B cell (primary cell): Measurements from ENCODE around the gene FTSJ3. TPM values are rescaled to one million over a fixed set of nuclear protein-coding genes. Genes with fewer than 3 reads are reported as not detected.

Experiments used
- ATAC-seq: fragments of 200-7000 bp; cut with Tn5 transposase; one replicate; pipeline ENCODE4 v1.10.0; 2021; ENCODE audit warnings: low read depth, mild to moderate bottlenecking, moderate number of reproducible peaks, moderate library complexity
- CTCF ChIA-PET: fragments of 350-600 bp; sonication (Branson Sonifier 250); formaldehyde crosslinking; loops from one replicate; lab custom pipeline; 2021; ENCODE audit warnings: antibody characterized with exemption, inconsistent platforms; lab: Charles Lee
- POLR2A ChIA-PET: fragments of 350-600 bp; sonication (Branson Sonifier 250); formaldehyde crosslinking; loops from one replicate; lab custom pipeline; 2021; ENCODE audit warnings: antibody characterized with exemption; lab: Charles Lee
- DNase-seq: peaks from one replicate; pipeline ENCODE4 v3.0.0; 2013
- H2AFZ ChIP-seq: 2 replicates; pipeline ENCODE4 v1.6.1; 2012; ENCODE audit warnings: mild to moderate bottlenecking, low read depth, low read length; ENCODE audit not compliant: insufficient read depth, poor library complexity, severe bottlenecking
- H3K27ac ChIP-seq, 2 donors: 1 replicate in 1 of 2; 2 replicates in 1 of 2; pipeline ENCODE4 v1.5.1; 2012 to 2013; ENCODE audit warnings: low read length in 2 of 2, mild to moderate bottlenecking in 2 of 2, moderate library complexity in 1 of 2
- H3K27me3 ChIP-seq, 4 experiments: fragments of 200-600 bp in 1 of 4; sonication (generic) in 1 of 4; replicated peaks in 1 of 4; 1 replicate in 2 of 4; 2 replicates in 2 of 4; pipeline versions ENCODE4 v1.6.1 to v1.7.0; 2013 to 2016; ENCODE audit warnings: low read length in 3 of 4, mild to moderate bottlenecking in 2 of 4, mixed read lengths in 1 of 4, moderate library complexity in 1 of 4; ENCODE audit not compliant: insufficient read depth in 4 of 4, control insufficient read depth in 3 of 4; ENCODE audit errors: control extremely low read depth in 1 of 4
- H3K36me3 ChIP-seq, 2 experiments: replicated peaks in 1 of 2; 1 replicate in 1 of 2; 2 replicates in 1 of 2; pipeline versions ENCODE4 v1.6.1 to v1.7.1; 2013; ENCODE audit warnings: low read length in 1 of 2; ENCODE audit not compliant: insufficient read depth in 2 of 2, control insufficient read depth in 1 of 2; ENCODE audit errors: control extremely low read depth in 1 of 2, extremely low read depth in 1 of 2
- H3K4me1 ChIP-seq, 2 donors: fragments of 200-600 bp in 1 of 2; sonication (generic) in 1 of 2; 1 replicate in 1 of 2; 2 replicates in 1 of 2; pipeline versions ENCODE4 v1.5.1 to v1.6.1; 2013 to 2017; ENCODE audit warnings: low read length in 2 of 2; ENCODE audit not compliant: control insufficient read depth in 2 of 2, insufficient read depth in 2 of 2
- H3K4me2 ChIP-seq: replicated peaks from 2 replicates; pipeline ENCODE3; 2012; ENCODE audit warnings: mild to moderate bottlenecking, low read depth, low read length; ENCODE audit not compliant: poor library complexity, severe bottlenecking
- H3K4me3 ChIP-seq, 5 experiments: fragments of 200-600 bp in 1 of 5; sonication (generic) in 1 of 5; 1 replicate in 3 of 5; 2 replicates in 2 of 5; pipeline versions ENCODE4 v1.5.1 to v1.7.0; 2011 to 2016; ENCODE audit warnings: low read length in 4 of 5, mild to moderate bottlenecking in 4 of 5, low read depth in 2 of 5, control low read depth in 1 of 5, moderate library complexity in 1 of 5; ENCODE audit not compliant: insufficient read depth in 1 of 5; ENCODE audit errors: control extremely low read depth in 1 of 5, extremely low read depth in 1 of 5
- H3K79me2 ChIP-seq: fragments of 200-600 bp; sonication (generic); one replicate; pipeline ENCODE4 v1.6.0; 2016; ENCODE audit warnings: low read length; ENCODE audit not compliant: control insufficient read depth, insufficient read depth
- H3K9ac ChIP-seq: fragments of 200-600 bp; sonication (generic); 2 replicates; pipeline ENCODE4 v1.6.1; 2017; ENCODE audit warnings: mild to moderate bottlenecking, low read length, moderate library complexity
- H3K9me3 ChIP-seq, 3 donors: one replicate each; pipeline versions ENCODE4 v1.6.1 to v1.7.1; 2013; ENCODE audit warnings: low read length in 2 of 3; ENCODE audit not compliant: control insufficient read depth in 2 of 3, insufficient read depth in 1 of 3; ENCODE audit errors: control extremely low read depth in 1 of 3
- H4K20me1 ChIP-seq: 2 replicates; pipeline ENCODE4 v1.6.0; 2012; ENCODE audit warnings: mild to moderate bottlenecking, low read length; ENCODE audit not compliant: insufficient read depth, control insufficient read depth, poor library complexity, severe bottlenecking
- H3K27ac Mint-ChIP-seq: one replicate; pipeline ENCODE4 v1.8.0; 2021; ENCODE audit warnings: mixed read lengths
- H3K27me3 Mint-ChIP-seq: one replicate; pipeline ENCODE4 v1.8.0; 2021; ENCODE audit warnings: mixed read lengths
- H3K4me1 Mint-ChIP-seq: one replicate; pipeline ENCODE4 v1.8.0; 2021; ENCODE audit warnings: mixed read lengths
- H3K4me3 Mint-ChIP-seq: one replicate; pipeline ENCODE4 v1.8.0; 2021; ENCODE audit warnings: mixed read lengths
- H3K9me3 Mint-ChIP-seq: one replicate; pipeline ENCODE4 v1.8.0; 2022; ENCODE audit warnings: mixed read lengths; ENCODE audit not compliant: insufficient read depth
- EZH2 ChIP-seq: IDR thresholded peaks from 2 replicates; pipeline ENCODE4 v1.6.1; 2012; ENCODE audit warnings: borderline replicate concordance, low read depth, mild to moderate bottlenecking, moderate library complexity, low read length; ENCODE audit not compliant: insufficient read depth, poor library complexity, severe bottlenecking
- WGBS: methylation state at CpG from one replicate; pipeline ENCODE4 v1.1.5; 2013; ENCODE audit warnings: missing lambda C conversion rate; ENCODE audit not compliant: insufficient coverage; 5-methylcytosine and 5-hydroxymethylcytosine counted together
- intact Hi-C: fragments of 100-400 bp; cut with micrococcal nuclease; formaldehyde crosslinking; loops from one replicate; pipeline ENCODE4 v1.10.0; 2022
- polyA plus RNA-seq: library from polyadenylated mRNA; depleted of rRNA; stranded (reverse); fragments of >200 nt; gene quantifications from 2 replicates; pipeline ENCODE4 v1.2.3, GENCODE V29; 2012
- total RNA-seq, 2 donors: library from RNA; stranded (reverse); fragments of 120-200 nt in 1 of 2; gene quantifications; 1 replicate in 1 of 2; 2 replicates in 1 of 2; pipeline versions ENCODE4 v1.2.3 to v1.2.4, GENCODE V29; 2013 to 2022
- TF ChIP-seq, protein P1 (sequence below): fragments of 200-600 bp; IDR thresholded peaks from one replicate; pipeline ENCODE4 v1.8.0; 2022; ENCODE audit warnings: antibody characterized with exemption, mild to moderate bottlenecking

Gene FTSJ3
- total and polyA plus RNA-seq, 2 donors (not counting 1 experiment from before 2014, with no cell fraction given): 26.5 to 75.9 TPM

DNA sequence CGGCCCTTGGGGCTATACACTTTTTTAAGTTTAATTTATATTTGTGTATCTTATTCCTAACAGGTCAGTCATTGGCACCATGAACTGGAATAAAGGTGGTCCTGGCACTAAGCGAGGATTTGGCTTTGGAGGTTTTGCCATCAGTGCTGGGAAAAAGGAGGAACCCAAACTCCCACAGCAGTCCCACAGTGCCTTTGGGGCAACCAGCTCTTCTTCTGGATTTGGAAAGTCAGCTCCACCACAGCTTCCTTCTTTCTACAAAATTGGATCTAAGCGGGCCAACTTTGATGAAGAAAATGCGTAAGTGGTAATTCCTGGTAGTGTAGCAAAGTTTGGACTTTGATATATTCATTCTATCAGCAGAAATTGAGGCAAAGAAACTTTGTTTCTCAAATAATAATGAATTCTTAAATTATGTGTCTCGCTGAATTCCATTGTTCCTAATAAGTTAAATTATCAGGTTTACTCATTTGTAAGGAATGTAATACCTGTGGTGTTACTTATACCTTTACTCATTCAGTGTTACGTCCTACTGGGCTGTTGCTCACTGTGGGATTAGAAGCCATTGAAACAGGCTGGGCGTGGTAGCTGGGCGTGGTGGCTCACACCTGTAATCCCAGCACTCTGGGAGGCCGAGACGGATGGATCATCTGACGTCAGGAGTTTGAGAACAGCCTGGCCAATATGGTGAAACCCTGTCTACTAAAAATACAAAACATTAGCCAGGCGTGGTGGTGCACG is 40.3 kb downstream of the FTSJ3 start:
- Histone ChIP-seq H3K27ac (no peak overlapping the region), H3K4me3 (no peak overlapping the region), H4K20me1 (peaks cover 48% of the 10 kb centered on the region), H3K36me3 (peaks cover 9 to 63% of the 10 kb centered on the region in 2 experiments), H2AFZ (no peak overlapping the region), H3K9ac (no peak overlapping the region), H3K4me1 (peaks cover 0 to 6% of the 10 kb centered on the region in 2 donors), H3K27me3 (no peaks in the 10 kb centered on the region), H3K79me2 (peaks cover 90% of the 10 kb centered on the region), H3K9me3 (no peaks in the 10 kb centered on the region), H3K4me2 (no peak overlapping the region)
- Mint-ChIP-seq H3K9me3 (no peaks in the 10 kb centered on the region), H3K4me3 (no peak overlapping the region), H3K4me1 (peaks cover 20% of the 10 kb centered on the region), H3K27ac (no peak overlapping the region), H3K27me3 (no peaks in the 10 kb centered on the region)
- intact Hi-C loops: no loop called here
- DNase-seq: no peak
- ChIA-PET POLR2A (no interaction called here), CTCF (interaction anchor here (1.6 kb wide), 1 partner anchor 362 kb away, joined by 4 read pairs; no protein-coding TSS in a partner anchor)
- 100% methylated on average over 6 of the region's 13 CpGs for WGBS
- ATAC-seq: no peak
- no peak for TF ChIP-seq EZH2
- TF ChIP-seq, protein P1, sequence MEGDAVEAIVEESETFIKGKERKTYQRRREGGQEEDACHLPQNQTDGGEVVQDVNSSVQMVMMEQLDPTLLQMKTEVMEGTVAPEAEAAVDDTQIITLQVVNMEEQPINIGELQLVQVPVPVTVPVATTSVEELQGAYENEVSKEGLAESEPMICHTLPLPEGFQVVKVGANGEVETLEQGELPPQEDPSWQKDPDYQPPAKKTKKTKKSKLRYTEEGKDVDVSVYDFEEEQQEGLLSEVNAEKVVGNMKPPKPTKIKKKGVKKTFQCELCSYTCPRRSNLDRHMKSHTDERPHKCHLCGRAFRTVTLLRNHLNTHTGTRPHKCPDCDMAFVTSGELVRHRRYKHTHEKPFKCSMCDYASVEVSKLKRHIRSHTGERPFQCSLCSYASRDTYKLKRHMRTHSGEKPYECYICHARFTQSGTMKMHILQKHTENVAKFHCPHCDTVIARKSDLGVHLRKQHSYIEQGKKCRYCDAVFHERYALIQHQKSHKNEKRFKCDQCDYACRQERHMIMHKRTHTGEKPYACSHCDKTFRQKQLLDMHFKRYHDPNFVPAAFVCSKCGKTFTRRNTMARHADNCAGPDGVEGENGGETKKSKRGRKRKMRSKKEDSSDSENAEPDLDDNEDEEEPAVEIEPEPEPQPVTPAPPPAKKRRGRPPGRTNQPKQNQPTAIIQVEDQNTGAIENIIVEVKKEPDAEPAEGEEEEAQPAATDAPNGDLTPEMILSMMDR: no peak

GRCh38 chr17:63786117-63786516 is 41.3 kb downstream of the FTSJ3 start:
- TF ChIP-seq, protein P1: no peak
- TF ChIP-seq EZH2: no peak
- H3K27me3 ChIP-seq: no peaks in the 10 kb centered on the region
- ChIA-PET POLR2A (no interaction called here), CTCF (interaction anchor here (0.9 to 1.6 kb wide), 2 partner anchors 12 to 361 kb away, joined by 3 to 4 read pairs; no protein-coding TSS in a partner anchor)
- H3K4me3 ChIP-seq: no peak overlapping the region
- no peak for ATAC-seq
- H3K9me3 ChIP-seq: no peaks in the 10 kb centered on the region
- H3K36me3 ChIP-seq: peaks cover 9 to 55% of the 10 kb centered on the region in 2 experiments
- intact Hi-C loops: no loop called here
- H3K9ac ChIP-seq: no peak overlapping the region
- Mint-ChIP-seq H3K9me3 (no peaks in the 10 kb centered on the region), H3K4me3 (no peak overlapping the region), H3K27ac (no peak overlapping the region), H3K4me1 (peaks cover 23% of the 10 kb centered on the region), H3K27me3 (no peaks in the 10 kb centered on the region)
- peaks cover 91% of the 10 kb centered on the region for H3K79me2 ChIP-seq
- H3K27ac ChIP-seq: no peak overlapping the region
- H3K4me1 ChIP-seq: peaks cover 0 to 6% of the 10 kb centered on the region in 2 donors
- H2AFZ ChIP-seq: no peak overlapping the region
- H4K20me1 ChIP-seq: peaks cover 57% of the 10 kb centered on the region
- DNase-seq: no peak
- no peak overlapping the region for H3K4me2 ChIP-seq
- WGBS: no CpG with 5 or more reads among the region's 1 CpG
